Motor neuron (in vitro differentiated cells): Measurements from ENCODE around the gene MPI. TPM values are rescaled to one million over a fixed set of nuclear protein-coding genes. Genes with fewer than 3 reads are reported as not detected.

Experiments used
- ATAC-seq, 8 experiments: fragments of 200-7000 bp; cut with Tn5 transposase; replicated peaks in 6 of 8; 2 replicates each; pipeline ENCODE4 v1.8.0; 2021; ENCODE audit warnings: mild to moderate bottlenecking in 8 of 8, moderate library complexity in 8 of 8
- H3K27ac ChIP-seq, 2 donors: fragments of 250-450 bp; sonication (Bioruptor Pico); 2 replicates each; pipeline ENCODE4 v1.9.0; 2021; ENCODE audit warnings: antibody characterized with exemption in 2 of 2, mild to moderate bottlenecking in 2 of 2, moderate library complexity in 1 of 2
- H3K4me1 ChIP-seq, 2 donors: fragments of 250-450 bp; sonication (Bioruptor Pico); replicated peaks in 1 of 2; 2 replicates each; pipeline ENCODE4 v1.6.1; 2021; ENCODE audit warnings: antibody characterized with exemption in 2 of 2, mild to moderate bottlenecking in 2 of 2, moderate library complexity in 1 of 2
- H3K4me3 ChIP-seq, 5 donors: fragments of 250-450 bp; sonication (Bioruptor Pico); 2 replicates each; pipeline ENCODE4 v1.9.0; 2021; ENCODE audit warnings: antibody characterized with exemption in 5 of 5, mild to moderate bottlenecking in 5 of 5, moderate library complexity in 4 of 5
- WGBS, 10 experiments: fragments of 450-650 bp; shearing (Covaris generic); methylation state at CpG; one replicate each; pipeline ENCODE4 v1.0.0; 2022; 5-methylcytosine and 5-hydroxymethylcytosine counted together
- in situ Hi-C, 9 experiments: fragments of 400-800 bp; cut with MboI; loops; one replicate each; pipeline ENCODE4 v1.15.0; 2021; ENCODE audit warnings: low sequenced_read_pairs in 9 of 9, low pct_unique_long_range_greater_than_20kb in 2 of 9; ENCODE audit not compliant: unreplicated experiment in 9 of 9
- total RNA-seq, 8 experiments: library from RNA; unstranded; fragments of 300-600 nt; gene quantifications; 2 replicates each; pipeline versions ENCODE4 v1.2.3 to v1.2.4, GENCODE V29; 2022

MPI gene, protein sequence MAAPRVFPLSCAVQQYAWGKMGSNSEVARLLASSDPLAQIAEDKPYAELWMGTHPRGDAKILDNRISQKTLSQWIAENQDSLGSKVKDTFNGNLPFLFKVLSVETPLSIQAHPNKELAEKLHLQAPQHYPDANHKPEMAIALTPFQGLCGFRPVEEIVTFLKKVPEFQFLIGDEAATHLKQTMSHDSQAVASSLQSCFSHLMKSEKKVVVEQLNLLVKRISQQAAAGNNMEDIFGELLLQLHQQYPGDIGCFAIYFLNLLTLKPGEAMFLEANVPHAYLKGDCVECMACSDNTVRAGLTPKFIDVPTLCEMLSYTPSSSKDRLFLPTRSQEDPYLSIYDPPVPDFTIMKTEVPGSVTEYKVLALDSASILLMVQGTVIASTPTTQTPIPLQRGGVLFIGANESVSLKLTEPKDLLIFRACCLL
- total RNA-seq, result 10 to 100 TPM; 43.0 to 70.9 (median 54.5) TPM

DNA sequence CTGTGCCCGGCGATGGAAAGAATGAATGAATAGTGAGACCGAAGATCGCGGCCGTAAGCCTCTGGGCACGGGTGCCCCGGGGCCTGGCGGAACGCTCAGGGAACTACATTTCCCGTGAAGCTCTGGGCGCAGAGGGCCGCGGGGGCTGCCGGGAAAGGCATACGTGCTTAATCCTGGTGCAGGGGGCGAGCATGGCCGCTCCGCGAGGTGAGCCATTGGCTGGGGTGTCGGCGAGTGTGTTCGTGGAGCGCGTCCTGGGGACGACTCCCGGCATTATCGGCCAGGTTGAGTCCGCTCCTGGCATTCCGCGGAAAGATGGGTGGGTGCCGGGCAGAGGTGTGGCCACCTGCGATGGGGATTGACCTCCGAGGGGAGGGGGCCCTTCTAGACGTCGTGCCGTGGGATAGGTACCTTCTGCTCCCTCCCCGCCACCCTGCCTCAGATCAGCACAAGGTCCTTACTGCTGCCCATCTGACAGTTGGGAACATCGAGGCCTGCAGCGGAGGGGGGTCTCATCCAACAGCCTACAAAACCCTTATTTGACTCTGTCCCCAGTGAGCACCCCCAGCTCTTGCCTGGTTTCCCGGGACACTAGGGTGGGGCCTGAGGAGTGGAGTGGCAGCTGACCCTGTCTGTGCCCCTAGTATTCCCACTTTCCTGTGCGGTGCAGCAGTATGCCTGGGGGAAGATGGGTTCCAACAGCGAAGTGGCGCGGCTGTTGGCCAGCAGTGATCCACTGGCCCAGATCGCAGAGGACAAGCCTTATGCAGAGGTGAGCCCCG lies at the start of gene MPI:
Gene MPI, plus strand, starts transcription at position 160 of the 782 bp plus-strand sequence. Its CDS starts 32 bp downstream, at position 192.
- peaks cover 7 to 13% of the 10 kb centered on the region in 2 donors for H3K4me1 ChIP-seq
- ATAC-seq, result peak; percentile 95 to 99 (median 97)
- WGBS, 10 experiments, result 0 to 3% (median 0%) methylated on average over 2 to 25 of the region's 47 CpGs; no CpG with 5 or more reads in 2 of the 10 experiments
- in situ Hi-C loops, result no loop called here
- H3K27ac ChIP-seq, result peak within 1 kb of the TSS; percentile 84 to 88
- peak within 1 kb of the TSS; percentile 65 to 98 (median 88) for H3K4me3 ChIP-seq

DNA sequence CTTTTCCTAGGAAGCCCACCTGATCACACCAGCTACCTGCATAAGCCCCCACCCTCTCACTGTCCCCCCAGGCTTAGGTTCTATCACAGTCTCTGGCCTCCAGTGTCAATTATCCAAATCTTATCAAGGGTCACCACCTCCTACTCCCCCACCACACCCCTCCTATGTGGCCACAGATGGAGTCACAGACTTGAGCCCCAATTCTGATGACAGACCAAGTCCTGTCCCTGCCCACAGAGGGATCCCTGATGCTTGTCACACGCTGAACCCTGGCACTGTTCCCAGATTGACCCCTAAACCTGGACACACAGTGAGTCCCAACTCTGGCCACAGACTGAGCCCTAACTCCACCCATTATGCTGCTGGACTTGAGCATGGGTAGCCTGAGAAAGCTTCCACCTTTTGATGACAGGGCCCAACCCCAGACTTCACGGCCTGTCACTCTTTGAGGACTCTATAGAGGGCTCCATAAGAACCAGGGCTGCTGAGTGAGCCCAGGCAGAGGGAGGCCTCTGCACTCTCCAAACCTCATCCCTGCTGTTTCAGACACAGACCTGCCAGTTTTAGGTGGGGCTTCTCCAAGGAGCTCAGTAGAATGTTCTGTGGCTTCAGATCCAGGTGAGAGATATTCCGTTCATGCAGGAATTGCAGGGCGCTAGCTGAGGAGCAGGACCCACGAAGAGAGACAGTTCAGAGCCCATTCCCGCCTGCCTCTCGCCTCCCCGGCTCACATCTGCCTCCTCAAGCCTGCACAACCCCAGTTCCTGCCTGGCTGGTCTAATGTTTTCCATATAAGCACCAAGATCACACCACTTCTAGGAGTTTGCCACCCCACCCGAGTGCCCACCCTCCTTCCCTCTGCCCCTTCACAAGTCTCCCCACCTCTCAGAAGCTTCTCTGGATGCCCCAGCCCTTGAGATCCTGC lies 48.7 kb upstream of the MPI start:
- Histone ChIP-seq H3K4me3 (no peak overlapping the region), H3K27ac (no peak overlapping the region), H3K4me1 (peaks cover 17% of the 10 kb centered on the region in 2 donors)
- 67 to 100% (median 88%) methylated on average over 1 to 6 of the region's 9 CpGs; no CpG with 5 or more reads in 7 of the 10 experiments for WGBS, 10 experiments
- no peak for ATAC-seq
- in situ Hi-C loops, result no loop called here

- peak overlapping the region; percentile 65 to 94 (median 85) for H3K4me3 ChIP-seq
- in situ Hi-C loops, result no loop called here
- 60 to 86% methylated on average over 2 to 7 of the region's 14 CpGs; no CpG with 5 or more reads in 8 of the 10 experiments for WGBS, 10 experiments
- peak overlapping the region in 1 of 2 donors; percentile 86 for H3K27ac ChIP-seq
- no peak for ATAC-seq
- H3K4me1 ChIP-seq, result peaks cover 17% of the 10 kb centered on the region in 2 donors
Measured at GRCh38 chr15:74841891-74842373, 47.9 kb upstream of the MPI start.

DNA sequence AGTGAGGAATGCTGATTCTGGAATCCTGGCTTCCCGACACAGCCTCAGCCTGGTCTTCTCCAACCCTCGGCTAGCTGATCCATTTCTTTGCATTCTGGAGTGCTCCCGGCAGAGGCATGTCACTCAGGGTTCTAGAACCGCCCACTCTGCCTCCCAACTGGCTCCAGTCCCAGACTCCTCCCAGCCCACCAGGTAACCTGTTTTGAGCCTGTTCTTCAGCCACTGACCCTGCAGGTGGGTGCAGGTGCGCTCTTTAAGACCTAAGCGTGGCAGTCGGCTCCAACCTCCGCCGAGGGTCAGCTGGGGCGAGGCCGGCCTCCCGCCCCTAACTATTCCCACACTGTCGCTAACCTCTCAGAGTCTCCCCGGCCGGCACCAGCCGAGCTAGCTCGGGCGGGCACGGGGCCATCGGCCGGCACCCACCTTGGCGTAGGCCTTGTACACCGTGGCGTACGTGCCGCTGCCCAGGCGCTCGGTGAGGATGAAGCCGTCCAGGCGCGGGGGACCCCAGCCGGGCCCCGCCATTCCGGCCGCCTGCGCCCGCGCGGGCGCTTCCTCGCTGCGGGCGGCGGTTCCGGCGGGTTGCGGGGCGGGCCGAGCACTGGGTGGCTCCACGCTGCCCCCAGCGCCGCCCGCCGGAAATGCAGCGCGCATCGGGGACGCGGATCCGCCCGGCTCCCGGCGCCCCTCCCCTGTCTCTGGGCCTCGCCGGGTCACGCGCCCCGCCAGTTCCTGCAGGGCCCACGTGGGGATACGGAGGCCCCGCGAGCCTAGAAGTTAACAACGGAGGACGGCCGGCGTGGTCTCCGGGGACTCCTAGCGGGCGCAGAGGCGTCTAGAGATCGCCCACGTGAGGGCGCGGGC lies 47.0 kb upstream of the MPI start, which contains the start of gene ULK3:
Gene ULK3, minus strand, starts transcription at position 576 of the 864 bp plus-strand sequence. Its CDS starts 51 bp downstream, at position 525.
- Histone ChIP-seq H3K4me1 (peaks cover 17% of the 10 kb centered on the region in 2 donors), H3K27ac (peak within 1 kb of the TSS; percentile 72 to 86), H3K4me3 (peak within 1 kb of the TSS; percentile 65 to 94 (median 85))
- peak; percentile 85 to 93 (median 91) for ATAC-seq
- WGBS, 10 experiments, result 0 to 1% (median 0%) methylated on average over 1 to 21 of the region's 84 CpGs; no CpG with 5 or more reads in 6 of the 10 experiments
- in situ Hi-C loops, result no loop called here

DNA sequence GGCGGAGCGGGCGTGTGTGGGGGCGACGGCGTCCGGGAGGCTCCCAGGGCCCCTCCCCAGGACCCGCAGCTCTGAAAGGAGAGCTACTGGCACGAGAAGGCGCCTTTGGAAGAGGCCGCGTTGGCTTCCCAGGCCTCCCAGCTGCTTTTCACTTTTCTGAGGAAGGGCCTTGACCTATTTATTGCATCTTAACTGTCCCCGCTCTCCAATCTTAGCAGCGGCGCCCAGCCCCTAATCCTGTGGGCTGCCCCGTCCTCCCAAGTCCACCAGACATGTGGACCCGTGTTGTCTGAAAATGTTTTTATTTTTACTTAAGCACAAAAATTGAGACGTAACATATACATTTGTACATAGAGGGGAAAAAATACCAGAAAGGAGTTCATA lies 46.4 kb upstream of the MPI start:
- H3K27ac ChIP-seq, result peak overlapping the region; percentile 72 to 86
- H3K4me3 ChIP-seq, result peak overlapping the region; percentile 65 to 94 (median 85)
- peaks cover 17% of the 10 kb centered on the region in 2 donors for H3K4me1 ChIP-seq
- in situ Hi-C loops, result no loop called here
- no peak for ATAC-seq
- WGBS, 10 experiments, result 0 to 100% (median 72%) methylated on average over 1 to 9 of the region's 18 CpGs; no CpG with 5 or more reads in 3 of the 10 experiments

DNA sequence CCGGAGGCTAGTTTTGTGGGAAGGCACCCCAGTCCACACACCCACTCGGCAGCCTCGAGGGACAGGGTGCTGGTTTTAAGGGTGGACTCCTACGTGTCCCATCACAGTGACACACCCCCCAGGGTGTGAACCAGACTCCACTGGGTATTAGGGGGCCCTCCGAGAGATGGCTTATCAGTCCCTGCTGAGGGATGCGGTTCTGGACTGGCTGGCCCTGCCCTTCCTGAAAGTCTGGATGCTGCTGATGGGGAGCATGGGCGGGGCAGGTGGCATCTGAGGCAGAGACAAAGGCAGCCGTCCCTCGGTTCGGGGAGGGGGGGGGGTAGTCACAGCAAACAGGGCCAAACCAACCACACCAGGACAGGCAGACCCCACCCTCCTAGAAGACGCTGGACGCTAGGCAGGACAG lies 45.9 kb upstream of the MPI start:
- Histone ChIP-seq H3K27ac (peak overlapping the region; percentile 72 to 86), H3K4me1 (peaks cover 17% of the 10 kb centered on the region in 2 donors), H3K4me3 (peak overlapping the region in 3 of 5 donors; percentile 77 to 94 (median 85))
- in situ Hi-C loops, result no loop called here
- no peak for ATAC-seq
- WGBS, 10 experiments, result 20 to 90% (median 43%) methylated on average over 1 to 3 of the region's 12 CpGs; no CpG with 5 or more reads in 5 of the 10 experiments

DNA sequence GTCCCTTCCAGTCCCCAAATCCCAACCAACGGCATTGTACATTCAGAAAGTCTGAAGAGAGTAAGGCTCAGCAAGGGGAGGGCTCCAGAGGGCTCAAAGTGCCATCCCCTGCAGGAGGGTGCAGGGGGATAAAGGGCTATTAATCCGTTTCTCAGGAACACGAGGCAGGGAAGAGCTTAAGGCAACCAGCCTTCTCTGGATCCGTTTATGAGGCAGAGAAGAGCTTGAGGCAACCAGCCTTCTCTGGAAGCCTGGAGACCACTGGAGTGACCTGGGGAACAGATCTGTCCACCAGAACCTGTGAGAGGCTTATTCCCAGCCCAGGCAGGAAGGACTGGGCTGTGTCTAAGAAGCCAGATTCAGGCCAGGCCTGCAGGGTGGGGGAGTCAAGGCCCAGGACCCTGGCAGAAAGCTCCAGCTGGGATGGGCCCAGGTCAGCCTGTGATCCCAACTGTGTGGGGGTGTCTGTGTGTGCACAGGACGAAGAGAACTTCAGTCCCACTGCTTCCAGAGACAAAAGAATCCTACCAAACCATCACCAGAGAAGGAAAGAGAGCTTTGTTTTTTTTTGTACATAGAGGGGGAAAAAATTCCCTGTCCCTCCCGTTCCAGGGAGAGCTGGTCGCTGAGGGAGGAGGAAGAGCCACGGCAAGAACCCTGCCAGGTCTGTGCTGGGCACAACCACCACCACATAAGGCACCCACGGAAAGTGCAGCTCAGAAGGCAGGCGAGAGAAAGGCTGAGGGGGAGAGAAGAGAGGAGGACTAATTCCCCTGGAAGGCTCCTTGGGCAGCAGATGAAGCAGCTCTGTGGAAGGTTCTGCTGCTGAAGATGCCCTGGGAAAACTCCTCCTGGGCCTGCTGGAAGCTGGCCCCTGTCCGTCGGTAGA lies 45.3 kb upstream of the MPI start:
- 45 to 100% (median 83%) methylated on average over 1 to 4 of the region's 12 CpGs; no CpG with 5 or more reads in 3 of the 10 experiments for WGBS, 10 experiments
- ATAC-seq, result no peak
- H3K4me3 ChIP-seq, result no peak overlapping the region
- H3K4me1 ChIP-seq, result peaks cover 17% of the 10 kb centered on the region in 2 donors
- H3K27ac ChIP-seq, result no peak overlapping the region
- in situ Hi-C loops, result no loop called here

DNA sequence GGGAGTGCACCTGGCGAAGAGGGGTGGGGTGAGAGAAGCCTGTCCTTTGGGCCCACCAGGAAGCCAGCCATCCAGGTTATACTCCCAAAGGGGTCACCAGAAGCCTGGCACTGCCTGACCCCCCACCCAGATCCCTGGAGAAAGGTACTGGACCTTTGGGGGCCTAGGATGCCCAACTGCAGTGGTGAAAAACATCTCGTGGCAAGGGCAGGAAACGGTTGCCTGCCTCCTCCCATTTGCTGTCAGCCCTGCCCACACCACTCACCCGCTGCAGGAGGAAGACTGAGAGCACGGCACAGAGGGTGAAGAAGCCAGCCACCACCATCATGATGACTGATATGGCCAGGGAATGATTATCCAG lies 44.7 kb upstream of the MPI start:
- peaks cover 17% of the 10 kb centered on the region in 2 donors for H3K4me1 ChIP-seq
- ATAC-seq, result no peak
- no peak overlapping the region for H3K4me3 ChIP-seq
- no peak overlapping the region for H3K27ac ChIP-seq
- 80 to 100% methylated on average over 1 of the region's 5 CpGs; no CpG with 5 or more reads in 8 of the 10 experiments for WGBS, 10 experiments
- in situ Hi-C loops, result no loop called here

DNA sequence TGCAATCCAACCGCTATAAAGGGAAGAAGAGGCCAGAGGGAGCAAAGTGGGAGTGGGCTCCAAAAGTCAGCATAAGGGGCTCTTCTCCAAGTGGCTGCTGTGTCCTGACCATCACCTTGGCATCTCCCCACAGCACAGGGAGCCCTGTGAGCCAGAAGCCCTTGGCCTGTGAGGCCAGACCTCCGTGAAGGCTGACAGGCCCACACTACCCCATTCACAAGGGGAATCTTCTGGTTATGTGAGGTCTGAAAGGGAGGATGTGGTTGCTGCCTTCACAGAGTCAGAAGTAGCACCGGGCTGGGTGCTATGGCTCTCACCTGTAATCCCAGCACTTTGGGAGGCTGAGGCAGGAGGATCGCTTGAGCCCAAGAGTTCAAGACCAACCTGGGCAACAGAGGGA lies 44.3 kb upstream of the MPI start:
- in situ Hi-C loops, result no loop called here
- H3K27ac ChIP-seq, result no peak overlapping the region
- peaks cover 17% of the 10 kb centered on the region in 2 donors for H3K4me1 ChIP-seq
- WGBS, 10 experiments, result 40 to 100% (median 95%) methylated on average over 1 to 3 of the region's 4 CpGs; no CpG with 5 or more reads in 6 of the 10 experiments
- no peak for ATAC-seq
- no peak overlapping the region for H3K4me3 ChIP-seq

DNA sequence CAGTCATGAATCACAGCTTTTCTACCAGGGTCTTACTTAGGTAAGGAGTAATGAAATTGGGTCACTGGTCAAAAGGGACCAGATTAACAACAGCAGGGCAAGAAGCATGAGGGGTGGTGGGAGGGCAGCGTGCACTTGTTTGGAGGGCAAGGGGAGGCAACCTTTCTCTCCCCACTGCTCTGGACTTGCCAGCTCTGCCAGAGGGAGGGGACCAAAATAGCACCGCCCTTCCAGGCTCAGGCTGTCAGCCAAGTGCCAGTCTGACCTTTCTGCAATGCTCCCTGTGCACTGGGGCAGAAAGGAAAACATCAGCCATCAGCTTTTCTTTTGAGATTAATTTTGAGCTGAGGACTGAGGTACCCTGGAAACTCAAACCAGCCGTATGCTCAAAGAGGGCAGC lies 42.4 kb upstream of the MPI start:
- Histone ChIP-seq H3K27ac (no peak overlapping the region), H3K4me3 (no peak overlapping the region), H3K4me1 (peaks cover 9 to 11% of the 10 kb centered on the region in 2 donors)
- in situ Hi-C loops, result no loop called here
- WGBS, 10 experiments, result 67 to 100% (median 100%) methylated on average over 1 to 2 of the region's 3 CpGs; no CpG with 5 or more reads in 2 of the 10 experiments
- ATAC-seq, result no peak

- Histone ChIP-seq H3K27ac (no peak overlapping the region), H3K4me1 (no peaks in the 10 kb centered on the region), H3K4me3 (no peak overlapping the region)
- in situ Hi-C loops, result no loop called here
- ATAC-seq, result no peak
- WGBS, 10 experiments, result 95 to 100% (median 100%) methylated on average over 2 to 4 of the region's 4 CpGs; no CpG with 5 or more reads in 6 of the 10 experiments
Measured at GRCh38 chr15:74850393-74850792, 39.4 kb upstream of the MPI start.
